KMS-11 (cell line): ENCODE results near the gene NKX2-4.

ENCODE experiments used
- H2AFZ ChIP-seq: fragments of 200-600 bp; sonication (generic); 2 replicates; pipeline ENCODE4 v1.6.1; 2016; ENCODE audit warnings: antibody characterized with exemption, mixed run types, low read depth
- H3K27ac ChIP-seq: fragments of 200-600 bp; sonication (generic); 2 replicates; pipeline ENCODE4 v1.6.1; 2016; ENCODE audit warnings: mild to moderate bottlenecking, mixed run types
- H3K27me3 ChIP-seq: fragments of 200-600 bp; sonication (generic); 2 replicates; pipeline ENCODE4 v1.6.1; 2017; ENCODE audit warnings: mild to moderate bottlenecking, low read depth, mixed run types, moderate library complexity; ENCODE audit not compliant: insufficient read depth
- H3K36me3 ChIP-seq: fragments of 200-600 bp; sonication (generic); 2 replicates; pipeline ENCODE4 v1.6.1; 2017; ENCODE audit warnings: mild to moderate bottlenecking, mixed run types; ENCODE audit not compliant: insufficient read depth
- H3K4me1 ChIP-seq: fragments of 200-600 bp; sonication (generic); 2 replicates; pipeline ENCODE4 v1.6.1; 2016; ENCODE audit warnings: mild to moderate bottlenecking, low read depth, mixed run types; ENCODE audit not compliant: poor library complexity, severe bottlenecking
- H3K4me2 ChIP-seq: fragments of 200-600 bp; sonication (generic); 2 replicates; pipeline ENCODE4 v1.7.0; 2016; ENCODE audit warnings: mild to moderate bottlenecking, mixed run types
- H3K4me3 ChIP-seq: fragments of 200-600 bp; sonication (generic); IDR thresholded peaks from 2 replicates; pipeline ENCODE4 v1.6.1; 2017; ENCODE audit warnings: low read depth, low read length, mixed read lengths; ENCODE audit not compliant: insufficient read depth
- H3K79me2 ChIP-seq: fragments of 200-600 bp; sonication (generic); 2 replicates; pipeline ENCODE4 v1.6.1; 2016; ENCODE audit warnings: low read depth, mixed run types; ENCODE audit not compliant: insufficient read depth
- H3K9ac ChIP-seq: fragments of 200-600 bp; sonication (generic); 2 replicates; pipeline ENCODE4 v1.6.1; 2016; ENCODE audit warnings: mild to moderate bottlenecking, mixed run types
- H4K20me1 ChIP-seq: fragments of 200-600 bp; sonication (generic); 2 replicates; pipeline ENCODE4 v1.6.1; 2016; ENCODE audit warnings: mild to moderate bottlenecking, mixed run types; ENCODE audit not compliant: insufficient read depth
- TF ChIP-seq, protein P1 (sequence below): fragments of 200-600 bp; sonication (generic); conservative IDR thresholded peaks from 2 replicates; pipeline ENCODE4 v1.6.1; 2017; ENCODE audit warnings: low read depth, mild to moderate bottlenecking, antibody characterized with exemption, low read length, moderate library complexity, mixed read lengths

Gene NKX2-4

DNA sequence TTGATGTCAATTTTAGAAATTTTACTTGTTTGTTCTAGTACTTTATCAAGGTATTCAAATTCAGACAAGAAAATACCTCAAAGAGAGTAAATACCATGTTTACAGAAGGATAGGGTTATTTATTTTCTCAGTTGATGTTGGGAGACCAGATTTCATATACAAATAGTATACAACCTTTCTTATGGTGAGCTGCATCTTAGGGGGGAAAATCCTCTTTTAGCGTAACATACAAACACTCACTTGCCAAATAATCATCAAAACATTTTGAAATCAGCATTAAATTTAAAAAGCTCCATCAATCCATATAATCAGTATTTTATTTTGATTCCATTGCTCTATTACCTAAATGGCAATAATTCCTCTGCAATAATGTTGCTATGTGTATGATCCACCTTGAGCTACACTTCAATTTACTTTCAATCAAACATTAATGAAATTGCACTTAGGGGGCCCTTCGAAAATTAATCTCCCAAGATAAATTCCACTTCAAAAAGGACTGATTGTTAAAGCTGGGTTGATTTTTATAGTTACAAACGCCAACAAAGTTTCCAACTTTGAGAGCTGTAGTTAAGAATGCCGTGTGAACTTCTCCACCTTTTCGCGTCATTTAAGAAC is 2.2 kb downstream of the NKX2-4 start:
- H4K20me1 ChIP-seq: no peaks in the 10 kb centered on the region
- no peak overlapping the region for H3K4me3 ChIP-seq
- TF ChIP-seq, protein P1, sequence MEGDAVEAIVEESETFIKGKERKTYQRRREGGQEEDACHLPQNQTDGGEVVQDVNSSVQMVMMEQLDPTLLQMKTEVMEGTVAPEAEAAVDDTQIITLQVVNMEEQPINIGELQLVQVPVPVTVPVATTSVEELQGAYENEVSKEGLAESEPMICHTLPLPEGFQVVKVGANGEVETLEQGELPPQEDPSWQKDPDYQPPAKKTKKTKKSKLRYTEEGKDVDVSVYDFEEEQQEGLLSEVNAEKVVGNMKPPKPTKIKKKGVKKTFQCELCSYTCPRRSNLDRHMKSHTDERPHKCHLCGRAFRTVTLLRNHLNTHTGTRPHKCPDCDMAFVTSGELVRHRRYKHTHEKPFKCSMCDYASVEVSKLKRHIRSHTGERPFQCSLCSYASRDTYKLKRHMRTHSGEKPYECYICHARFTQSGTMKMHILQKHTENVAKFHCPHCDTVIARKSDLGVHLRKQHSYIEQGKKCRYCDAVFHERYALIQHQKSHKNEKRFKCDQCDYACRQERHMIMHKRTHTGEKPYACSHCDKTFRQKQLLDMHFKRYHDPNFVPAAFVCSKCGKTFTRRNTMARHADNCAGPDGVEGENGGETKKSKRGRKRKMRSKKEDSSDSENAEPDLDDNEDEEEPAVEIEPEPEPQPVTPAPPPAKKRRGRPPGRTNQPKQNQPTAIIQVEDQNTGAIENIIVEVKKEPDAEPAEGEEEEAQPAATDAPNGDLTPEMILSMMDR: no peak

DNA sequence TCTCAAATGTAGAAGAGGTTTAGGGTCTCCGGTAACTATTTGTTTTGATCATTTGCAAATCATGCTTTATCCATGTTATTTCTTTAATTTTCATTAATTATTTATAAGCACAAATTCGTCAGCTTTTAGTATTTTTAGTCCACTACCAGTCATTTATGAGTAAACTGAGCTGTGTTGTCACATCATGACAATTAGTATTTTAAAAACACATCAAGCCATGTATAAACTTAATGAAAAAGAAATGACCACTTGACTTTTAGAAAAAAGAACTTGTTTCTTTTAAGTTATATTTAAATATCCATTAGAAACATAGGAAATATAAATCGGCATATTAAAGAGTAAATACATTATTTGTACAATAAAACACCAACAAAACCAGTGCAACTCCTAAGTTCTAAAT is 2.8 kb downstream of the NKX2-4 start:
- H3K27ac ChIP-seq: no peak overlapping the region
- TF ChIP-seq, protein P1: no peak
- no peak overlapping the region for H3K9ac ChIP-seq
- H2AFZ ChIP-seq: no peak overlapping the region
- H3K4me2 ChIP-seq: no peak overlapping the region
- no peaks in the 10 kb centered on the region for H3K79me2 ChIP-seq
- no peak overlapping the region for H3K4me3 ChIP-seq
- no peaks in the 10 kb centered on the region for H3K4me1 ChIP-seq
- H4K20me1 ChIP-seq: no peaks in the 10 kb centered on the region
- H3K27me3 ChIP-seq: no peaks in the 10 kb centered on the region
- H3K36me3 ChIP-seq: no peaks in the 10 kb centered on the region

More for the DNA sequence above, 2.2 kb downstream of the NKX2-4 start:
- H3K4me2 ChIP-seq: no peak overlapping the region
- no peak overlapping the region for H3K9ac ChIP-seq
- no peaks in the 10 kb centered on the region for H3K27me3 ChIP-seq
- H3K27ac ChIP-seq: no peak overlapping the region
- no peaks in the 10 kb centered on the region for H3K79me2 ChIP-seq
- H2AFZ ChIP-seq: no peak overlapping the region
- H3K36me3 ChIP-seq: no peaks in the 10 kb centered on the region
- no peaks in the 10 kb centered on the region for H3K4me1 ChIP-seq

DNA sequence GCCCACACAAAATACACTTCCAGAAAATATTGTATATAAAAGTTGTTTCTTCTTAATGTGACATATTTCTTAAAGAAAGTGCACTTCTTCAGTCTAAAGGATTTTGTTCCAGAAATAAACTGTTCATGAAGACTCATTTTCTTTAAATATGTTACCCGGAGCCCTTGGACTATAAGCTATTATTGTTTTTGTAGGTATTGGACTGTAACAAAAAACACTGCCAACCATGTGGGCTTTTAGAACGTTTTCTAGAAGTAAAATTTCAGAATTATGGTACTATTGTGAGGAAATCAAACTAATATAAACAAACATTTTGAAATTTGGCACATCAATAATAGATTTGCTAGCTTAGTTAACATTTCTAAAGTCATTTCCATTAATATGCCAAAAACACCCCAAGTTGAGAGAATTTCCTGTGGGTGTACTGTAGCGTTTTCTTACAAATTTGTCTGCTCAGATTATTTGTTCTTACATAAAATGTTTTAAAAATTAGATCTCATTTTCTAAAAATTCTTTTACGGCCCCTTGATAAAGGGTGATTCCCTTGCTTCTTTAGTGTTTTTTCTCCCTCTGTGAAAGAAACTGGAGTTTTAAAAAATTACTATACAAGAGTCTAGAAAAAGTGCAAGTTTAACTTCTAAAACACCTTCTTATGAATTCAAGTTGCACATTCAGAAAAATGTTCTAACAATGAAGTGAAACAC is 3.4 kb downstream of the NKX2-4 start:
- no peaks in the 10 kb centered on the region for H3K79me2 ChIP-seq
- H3K9ac ChIP-seq: no peak overlapping the region
- H2AFZ ChIP-seq: no peak overlapping the region
- TF ChIP-seq, protein P1: no peak
- no peak overlapping the region for H3K4me3 ChIP-seq
- no peak overlapping the region for H3K4me2 ChIP-seq
- H3K4me1 ChIP-seq: no peaks in the 10 kb centered on the region
- no peaks in the 10 kb centered on the region for H3K27me3 ChIP-seq
- H3K27ac ChIP-seq: no peak overlapping the region
- no peaks in the 10 kb centered on the region for H3K36me3 ChIP-seq
- no peaks in the 10 kb centered on the region for H4K20me1 ChIP-seq

DNA sequence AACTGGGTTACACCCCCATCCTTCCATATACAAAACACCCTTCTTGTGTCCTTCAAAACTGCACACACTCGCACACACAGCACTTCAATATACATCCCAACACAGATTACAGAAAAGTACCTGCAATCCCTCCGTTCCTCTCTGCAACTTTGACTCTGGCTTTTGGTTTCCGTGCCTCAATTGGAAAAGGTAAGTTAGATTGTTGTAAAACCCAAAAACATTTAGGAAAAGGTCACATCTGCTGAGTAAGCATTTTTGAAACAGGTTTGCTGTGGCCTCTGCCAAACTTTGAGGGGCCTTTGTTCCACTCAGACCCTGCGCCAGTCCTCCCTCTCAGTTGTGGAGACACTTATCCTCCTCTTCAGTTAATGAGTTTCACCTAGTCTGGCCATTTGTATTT is 4.2 kb downstream of the NKX2-4 start:
- Histone ChIP-seq H3K27ac (no peak overlapping the region), H3K79me2 (no peaks in the 10 kb centered on the region), H2AFZ (no peak overlapping the region), H3K4me1 (no peaks in the 10 kb centered on the region), H3K9ac (no peak overlapping the region), H3K4me3 (no peak overlapping the region), H3K27me3 (no peaks in the 10 kb centered on the region), H3K36me3 (no peaks in the 10 kb centered on the region), H4K20me1 (no peaks in the 10 kb centered on the region), H3K4me2 (no peak overlapping the region)
- TF ChIP-seq, protein P1: no peak
